K562 (cell line): ENCODE data around the gene ADI1. TPM values are rescaled to one million over a fixed set of nuclear protein-coding genes. Genes with fewer than 3 reads are reported as not detected.

Experiments
- ATAC-seq: fragments of 200-7000 bp; cut with Tn5 transposase; 3 replicates; pipeline ENCODE4 v1.9.1; 2020; ENCODE audit warnings: moderate library complexity
- BruUV-seq: library from RNA; stranded (reverse); fragments of 400-500 nt; replicated peaks from 2 replicates; lab custom pipeline; 2021; lab: Mats Ljungman, UMichigan
- CTCF ChIA-PET: fragments of 300-600 bp; formaldehyde crosslinking; extraction: SDS; loops from one replicate; lab custom pipeline; 2021; ENCODE audit warnings: low intra/inter-chr PET ratio; lab: Yijun Ruan, JAX
- POLR2A ChIA-PET: fragments of 300-600, 350-650 bp; sonication (Branson Sonifier 250); formaldehyde crosslinking; extraction: SDS; loops from one replicate; lab custom pipeline; 2021; ENCODE audit warnings: antibody characterized with exemption, inconsistent platforms; lab: Yijun Ruan, JAX
- DNase-seq, 4 experiments: peaks; one replicate each; pipeline versions ENCODE4 v3.0.0 to v3.0.0-alpha.2; 2011 to 2018; ENCODE audit warnings: low spot score in 3 of 4, mixed read lengths in 3 of 4; ENCODE audit errors: extremely low read depth in 1 of 4
- FAIRE-seq: peaks from 2 replicates; lab custom pipeline; 2011; peaks lifted over from hg19 to GRCh38; lab: Jason Lieb, UNC
- H2AFZ ChIP-seq: 2 replicates; pipeline ENCODE4 v1.6.0; 2011; ENCODE audit warnings: low read depth, low read length, control low read depth, inconsistent platforms
- H3K27ac ChIP-seq: fragments of 200-600 bp; 3 replicates; pipeline ENCODE4 v1.8.0; 2011; ENCODE audit warnings: low read depth, mild to moderate bottlenecking, control low read depth, inconsistent platforms, low read length, moderate library complexity, mixed read lengths; ENCODE audit errors: extremely low read depth
- H3K27me3 ChIP-seq, 2 experiments: fragments of 300-600 bp in 1 of 2; 2 replicates in 1 of 2; 3 replicates in 1 of 2; pipeline versions ENCODE4 v1.6.0 to v1.8.0; 2011; ENCODE audit warnings: inconsistent platforms in 2 of 2, low read length in 2 of 2, mild to moderate bottlenecking in 1 of 2, mixed read lengths in 1 of 2, moderate library complexity in 1 of 2; ENCODE audit not compliant: control insufficient read depth in 2 of 2, insufficient read depth in 2 of 2
- H3K36me3 ChIP-seq: fragments of 300-600 bp; 3 replicates; pipeline ENCODE4 v1.8.0; 2011; ENCODE audit warnings: mild to moderate bottlenecking, low read length, inconsistent platforms; ENCODE audit not compliant: control insufficient read depth, insufficient read depth
- H3K4me1 ChIP-seq, 2 experiments: fragments of 200-600 bp in 1 of 2; replicated peaks in 1 of 2; 2 replicates in 1 of 2; 3 replicates in 1 of 2; pipeline versions ENCODE4 v1.5.1 to v1.8.0; 2011; ENCODE audit warnings: inconsistent platforms in 2 of 2, low read length in 2 of 2, mild to moderate bottlenecking in 1 of 2, mixed read lengths in 1 of 2, moderate library complexity in 1 of 2; ENCODE audit not compliant: control insufficient read depth in 2 of 2, insufficient read depth in 2 of 2
- H3K4me2 ChIP-seq: 2 replicates; pipeline ENCODE4 v1.6.1; 2011; ENCODE audit warnings: low read length, control low read depth, inconsistent platforms, mixed read lengths; ENCODE audit not compliant: insufficient read depth
- H3K4me3 ChIP-seq: fragments of 200-600 bp; sonication (generic), shearing (Covaris generic); 2 replicates; pipeline ENCODE4 v1.5.1; 2016; ENCODE audit warnings: control low read depth, inconsistent platforms
- H3K79me2 ChIP-seq: fragments of 200-600 bp; 3 replicates; pipeline ENCODE4 v1.8.0; 2011; ENCODE audit warnings: low read length, inconsistent platforms; ENCODE audit not compliant: control insufficient read depth, insufficient read depth
- H3K9ac ChIP-seq, 2 experiments: 2 replicates each; pipeline versions ENCODE4 v1.6.0 to v1.6.1; 2011; ENCODE audit warnings: low read depth in 2 of 2, low read length in 2 of 2, control low read depth in 1 of 2, inconsistent platforms in 1 of 2, mild to moderate bottlenecking in 1 of 2, mixed read lengths in 1 of 2; ENCODE audit not compliant: insufficient read depth in 1 of 2
- H3K9me1 ChIP-seq: one replicate; pipeline ENCODE4 v1.6.0; 2011; ENCODE audit warnings: inconsistent platforms, mild to moderate bottlenecking, low read length, moderate library complexity; ENCODE audit not compliant: control insufficient read depth, insufficient read depth
- H3K9me3 ChIP-seq: replicated peaks from 2 replicates; pipeline ENCODE4 v1.5.1; 2011; ENCODE audit warnings: low read depth, low read length, inconsistent platforms; ENCODE audit not compliant: control insufficient read depth, insufficient read depth
- H4K20me1 ChIP-seq: replicated peaks from 2 replicates; pipeline ENCODE4 v1.6.1; 2011; ENCODE audit warnings: low read length, inconsistent platforms, mixed read lengths; ENCODE audit not compliant: control insufficient read depth, insufficient read depth
- CREB3L1 ChIP-seq: fragments of 450-650 bp; IDR thresholded peaks from 2 replicates; pipeline ENCODE4 v1.6.1; 2014; ENCODE audit warnings: low read depth, mild to moderate bottlenecking, moderate library complexity, borderline replicate concordance
- DPF2 ChIP-seq: fragments of 450-650 bp; IDR thresholded peaks from 2 replicates; pipeline ENCODE4 v1.6.1; 2016
- E2F6 ChIP-seq, 2 experiments: IDR thresholded peaks; 2 replicates each; pipeline ENCODE4 v1.6.1; 2011; ENCODE audit warnings: borderline replicate concordance in 1 of 2, control low read depth in 1 of 2, low read depth in 1 of 2, low read length in 1 of 2, mild to moderate bottlenecking in 1 of 2, mixed read lengths in 1 of 2, moderate library complexity in 1 of 2; ENCODE audit not compliant: insufficient read depth in 1 of 2, insufficient read length in 1 of 2, poor library complexity in 1 of 2, severe bottlenecking in 1 of 2; ENCODE audit errors: extremely low read depth in 1 of 2
- GATAD2A ChIP-seq: fragments of 450-650 bp; IDR thresholded peaks from 2 replicates; pipeline ENCODE4 v1.6.1; 2017
- GTF2F1 ChIP-seq: IDR thresholded peaks from 2 replicates; pipeline ENCODE4 v1.6.1; 2011; ENCODE audit warnings: low read depth, low read length, improper control_type of control experiment
- NEUROD1 ChIP-seq: fragments of 150-350 bp; IDR thresholded peaks from 2 replicates; pipeline ENCODE4 v1.6.1; 2014; ENCODE audit warnings: borderline replicate concordance, low read length, low read depth; ENCODE audit not compliant: partially characterized antibody
- POLR2H ChIP-seq: IDR thresholded peaks from 2 replicates; pipeline ENCODE4 v1.6.1; 2016; ENCODE audit warnings: missing genetic modification characterization, low read depth, mild to moderate bottlenecking, control low read depth, missing compliant biosample characterization, moderate library complexity
- TCFL5 ChIP-seq: fragments of 250-450 bp; sonication (Bioruptor Pico); conservative IDR thresholded peaks from 2 replicates; pipeline ENCODE4 v1.6.1; 2021; ENCODE audit warnings: mild to moderate bottlenecking, moderate library complexity, matching md5 sums
- ZNF551 ChIP-seq: fragments of 250-450 bp; sonication (Bioruptor Pico); IDR thresholded peaks from 2 replicates; pipeline ENCODE4 v1.5.0; 2021; ENCODE audit warnings: mild to moderate bottlenecking, moderate library complexity
- WGBS: fragments of 100-300 bp; shearing (Covaris generic); methylation state at CpG from one replicate; pipeline ENCODE4 v1.1.6; 2016; ENCODE audit warnings: low coverage, mixed read lengths; ENCODE audit not compliant: insufficient coverage; ENCODE audit errors: missing lambda C conversion rate; 5-methylcytosine and 5-hydroxymethylcytosine counted together
- in situ Hi-C: fragments of 300-500 bp; cut with MboI; formaldehyde crosslinking; loops from 4 replicates; pipeline ENCODE4 v1.15.0; 2018; ENCODE audit warnings: inconsistent platforms, mixed read lengths
- intact Hi-C: fragments of 100-400 bp; cut with micrococcal nuclease; formaldehyde crosslinking; loops from 2 replicates; pipeline ENCODE4 v1.14.2; 2022
- polyA plus RNA-seq, 8 experiments: library from polyadenylated mRNA; depleted of rRNA in 4 of 8; stranded (reverse) in 5 of 8; unstranded in 3 of 8; fragments of >200 nt; fragmentation: Nextera tagmentation in 2 of 8; fragmentation: Illumina TruSeq in 1 of 8; extraction: Ambion mirVana in 2 of 8; extraction: Trizol in 1 of 8; gene quantifications; 2 replicates each; pipeline versions ENCODE4 v1.2.1 to v1.2.3, GENCODE V29; 2011 to 2014; ENCODE audit warnings: inconsistent platforms in 1 of 8, missing spikeins in 1 of 8
- total RNA-seq, 7 experiments: library from RNA; depleted of rRNA in 6 of 7; stranded (reverse); fragments of >200 nt in 6 of 7; fragmentation: Illumina TruSeq in 2 of 7; extraction: Trizol in 2 of 7; gene quantifications; 2 replicates each; pipeline versions ENCODE4 v1.2.1 to v1.2.3, GENCODE V29; 2011 to 2021; ENCODE audit warnings: low replicate concordance in 1 of 7
- TF ChIP-seq, protein P1 (sequence below): fragments of 450-650 bp; IDR thresholded peaks from one replicate; pipeline ENCODE4 v1.6.1; 2018; ENCODE audit warnings: mild to moderate bottlenecking, moderate library complexity; ENCODE audit not compliant: partially characterized antibody
- TF ChIP-seq, protein P2 (sequence below): fragments of 450-650 bp; IDR thresholded peaks from 2 replicates; pipeline ENCODE4 v1.7.0; 2016; ENCODE audit warnings: borderline replicate concordance
- TF ChIP-seq, protein P3 (sequence below): fragments of 450-650 bp; conservative IDR thresholded peaks from 2 replicates; pipeline ENCODE4 v1.6.1; 2016; ENCODE audit warnings: missing genetic modification characterization, low read depth, mild to moderate bottlenecking, control low read depth, missing compliant biosample characterization

The ADI1 gene
- total and polyA plus RNA-seq, 9 of the 15 experiments (the other 6 are each of a cell fraction or from before 2014, with no cell fraction given), result 6.1 to 51.0 (median 27.1) TPM

GRCh38 chr2:3553946-3554345 is 34.6 kb upstream of the ADI1 start:
- H3K9me3 ChIP-seq, result no peaks in the 10 kb centered on the region
- no peak overlapping the region for H3K27ac ChIP-seq
- ChIA-PET CTCF (no interaction called here), POLR2A (interaction anchor here (0.6 to 1.4 kb wide), 2 partner anchors 10 to 1064 kb away, joined by 3 read pairs; no protein-coding TSS in a partner anchor)
- H3K36me3 ChIP-seq, result peaks cover 79% of the 10 kb centered on the region
- BruUV-seq, result no TSS peak
- H3K27me3 ChIP-seq, result no peaks in the 10 kb centered on the region
- no peak overlapping the region for H3K4me3 ChIP-seq
- no peak overlapping the region for H3K4me2 ChIP-seq
- H3K9ac ChIP-seq, result no peak overlapping the region
- DNase-seq (no peak), FAIRE-seq (no peak), ATAC-seq (no peak)
- peaks cover 43% of the 10 kb centered on the region for H3K79me2 ChIP-seq
- no peaks in the 10 kb centered on the region for H3K9me1 ChIP-seq
- whole genome bisulfite sequencing, result 82% methylated on average over 5 of the region's 10 CpGs
- no peak overlapping the region for H2AFZ ChIP-seq
- in situ Hi-C loops (no loop called here), intact Hi-C loops (loop anchor here (2.0 kb wide), 1 partner anchor 15 kb away; no protein-coding TSS in a partner anchor)
- peaks cover 7 to 8% of the 10 kb centered on the region in 2 experiments; a peak in 3 of 5 replicates for H3K4me1 ChIP-seq
- H4K20me1 ChIP-seq, result no peaks in the 10 kb centered on the region
- TF ChIP-seq POLR2H (no peak), DPF2 (no peak), CREB3L1 (no peak), NEUROD1 (no peak), ZNF551 (CRISPR knock-in tag) (no peak), GATAD2A (no peak), E2F6 (IDR thresholded peaks at IDR 0.05; ENCODE audit: borderline replicate concordance in 1 of 2, extremely low read depth in 1 of 2, insufficient read depth in 1 of 2, insufficient read length in 1 of 2, low read depth in 1 of 2, low read length in 1 of 2, poor library complexity in 1 of 2, severe bottlenecking in 1 of 2) (no peak), GTF2F1 (no peak), TCFL5 (CRISPR knock-in tag) (no peak)
- TF ChIP-seq, protein P1, sequence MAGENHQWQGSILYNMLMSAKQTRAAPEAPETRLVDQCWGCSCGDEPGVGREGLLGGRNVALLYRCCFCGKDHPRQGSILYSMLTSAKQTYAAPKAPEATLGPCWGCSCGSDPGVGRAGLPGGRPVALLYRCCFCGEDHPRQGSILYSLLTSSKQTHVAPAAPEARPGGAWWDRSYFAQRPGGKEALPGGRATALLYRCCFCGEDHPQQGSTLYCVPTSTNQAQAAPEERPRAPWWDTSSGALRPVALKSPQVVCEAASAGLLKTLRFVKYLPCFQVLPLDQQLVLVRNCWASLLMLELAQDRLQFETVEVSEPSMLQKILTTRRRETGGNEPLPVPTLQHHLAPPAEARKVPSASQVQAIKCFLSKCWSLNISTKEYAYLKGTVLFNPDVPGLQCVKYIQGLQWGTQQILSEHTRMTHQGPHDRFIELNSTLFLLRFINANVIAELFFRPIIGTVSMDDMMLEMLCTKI, result no peak
- TF ChIP-seq, protein P2, sequence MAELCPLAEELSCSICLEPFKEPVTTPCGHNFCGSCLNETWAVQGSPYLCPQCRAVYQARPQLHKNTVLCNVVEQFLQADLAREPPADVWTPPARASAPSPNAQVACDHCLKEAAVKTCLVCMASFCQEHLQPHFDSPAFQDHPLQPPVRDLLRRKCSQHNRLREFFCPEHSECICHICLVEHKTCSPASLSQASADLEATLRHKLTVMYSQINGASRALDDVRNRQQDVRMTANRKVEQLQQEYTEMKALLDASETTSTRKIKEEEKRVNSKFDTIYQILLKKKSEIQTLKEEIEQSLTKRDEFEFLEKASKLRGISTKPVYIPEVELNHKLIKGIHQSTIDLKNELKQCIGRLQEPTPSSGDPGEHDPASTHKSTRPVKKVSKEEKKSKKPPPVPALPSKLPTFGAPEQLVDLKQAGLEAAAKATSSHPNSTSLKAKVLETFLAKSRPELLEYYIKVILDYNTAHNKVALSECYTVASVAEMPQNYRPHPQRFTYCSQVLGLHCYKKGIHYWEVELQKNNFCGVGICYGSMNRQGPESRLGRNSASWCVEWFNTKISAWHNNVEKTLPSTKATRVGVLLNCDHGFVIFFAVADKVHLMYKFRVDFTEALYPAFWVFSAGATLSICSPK, result no peak
- TF ChIP-seq, protein P3, sequence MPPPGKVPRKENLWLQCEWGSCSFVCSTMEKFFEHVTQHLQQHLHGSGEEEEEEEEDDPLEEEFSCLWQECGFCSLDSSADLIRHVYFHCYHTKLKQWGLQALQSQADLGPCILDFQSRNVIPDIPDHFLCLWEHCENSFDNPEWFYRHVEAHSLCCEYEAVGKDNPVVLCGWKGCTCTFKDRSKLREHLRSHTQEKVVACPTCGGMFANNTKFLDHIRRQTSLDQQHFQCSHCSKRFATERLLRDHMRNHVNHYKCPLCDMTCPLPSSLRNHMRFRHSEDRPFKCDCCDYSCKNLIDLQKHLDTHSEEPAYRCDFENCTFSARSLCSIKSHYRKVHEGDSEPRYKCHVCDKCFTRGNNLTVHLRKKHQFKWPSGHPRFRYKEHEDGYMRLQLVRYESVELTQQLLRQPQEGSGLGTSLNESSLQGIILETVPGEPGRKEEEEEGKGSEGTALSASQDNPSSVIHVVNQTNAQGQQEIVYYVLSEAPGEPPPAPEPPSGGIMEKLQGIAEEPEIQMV, result no peak
